H1 (cell line): Measurements from ENCODE around the gene ECI1. TPM values are rescaled to one million over a fixed set of nuclear protein-coding genes. Genes with fewer than 3 reads are reported as not detected.

Source experiments
- EP300 ChIP-seq, 2 experiments: IDR thresholded peaks; 1 replicate in 1 of 2; 2 replicates in 1 of 2; pipeline ENCODE4 v1.6.1; 2011 to 2012; ENCODE audit warnings: low read depth in 2 of 2, low read length in 2 of 2, mild to moderate bottlenecking in 2 of 2, borderline replicate concordance in 1 of 2, inconsistent platforms in 1 of 2, moderate library complexity in 1 of 2
- MAX ChIP-seq: IDR thresholded peaks from 2 replicates; pipeline ENCODE4 v1.6.1; 2012; ENCODE audit warnings: inconsistent platforms
- RNF2 ChIP-seq: fragments of 200-900, 300-1000 bp; sonication (generic); IDR thresholded peaks from 2 replicates; pipeline ENCODE4 v1.7.1; 2016; ENCODE audit warnings: borderline replicate concordance, low read depth, mild to moderate bottlenecking, antibody characterized with exemption, low read length; ENCODE audit not compliant: poor library complexity, severe bottlenecking; ENCODE audit errors: missing control alignments
- RXRA ChIP-seq: IDR thresholded peaks from 2 replicates; pipeline ENCODE4 v1.6.1; 2011; ENCODE audit warnings: low read depth, mild to moderate bottlenecking, low read length, moderate library complexity; ENCODE audit not compliant: insufficient read depth
- SUZ12 ChIP-seq: fragments of 200-600 bp; sonication (generic); IDR thresholded peaks from 2 replicates; pipeline ENCODE4 v1.6.1; 2012; ENCODE audit warnings: mild to moderate bottlenecking, inconsistent platforms, low read length, moderate library complexity, mixed read lengths
- USF2 ChIP-seq: IDR thresholded peaks from 2 replicates; pipeline ENCODE4 v1.6.1; 2011; ENCODE audit warnings: low read length, improper control_type of control experiment
- polyA plus RNA-seq, 7 experiments: library from polyadenylated mRNA; depleted of rRNA in 3 of 7; stranded (reverse) in 5 of 7; unstranded in 2 of 7; fragments of >200 nt in 5 of 7; fragments of 200-250 nt in 2 of 7; gene quantifications; 1 replicate in 5 of 7; 2 replicates in 1 of 7; 4 replicates in 1 of 7; pipeline versions ENCODE4 v1.2.1 to v1.2.3, GENCODE V29; 2011 to 2013; ENCODE audit warnings: missing spikeins in 2 of 7, mixed read lengths in 2 of 7
- total RNA-seq: library from RNA; stranded (reverse); fragmentation: NEBNext Ultra II Directional; extraction: Animal tissue kit (Norgen Biotek cat#: 25700); gene quantifications from 2 replicates; pipeline ENCODE4 v1.2.1, GENCODE V29; 2021

ECI1 gene
- total and polyA plus RNA-seq, 2 of the 8 experiments (the other 6 are each of a cell fraction or from before 2014, with no cell fraction given), result 79.5 to 151 TPM

GRCh38 chr16:2238838-2239675 lies 12.3 kb downstream of the ECI1 start (continued):
- TF ChIP-seq MAX (no peak), RXRA (no peak), EP300 (IDR thresholded peaks at IDR 0.05; ENCODE audit: borderline replicate concordance in 1 of 2, low read depth in 2 of 2, low read length in 2 of 2) (no peak), RNF2 (no peak), SUZ12 (no peak), USF2 (no peak)
- TF ChIP-seq, all 59 proteins: peak for 0
